GM18858 (cell line): ENCODE measurements around the gene GALR2.
"Not testable (repeated sequence)": the region's sequence is repeated elsewhere in the genome, so short reads cannot be mapped to it uniquely, and the experiment has no call there.

Experiments
- ATAC-seq: cut with Tn5 transposase; IDR thresholded peaks from one replicate; pipeline ENCODE4 v1.9.1; 2021; ENCODE audit not compliant: unreplicated experiment

The GALR2 gene

DNA sequence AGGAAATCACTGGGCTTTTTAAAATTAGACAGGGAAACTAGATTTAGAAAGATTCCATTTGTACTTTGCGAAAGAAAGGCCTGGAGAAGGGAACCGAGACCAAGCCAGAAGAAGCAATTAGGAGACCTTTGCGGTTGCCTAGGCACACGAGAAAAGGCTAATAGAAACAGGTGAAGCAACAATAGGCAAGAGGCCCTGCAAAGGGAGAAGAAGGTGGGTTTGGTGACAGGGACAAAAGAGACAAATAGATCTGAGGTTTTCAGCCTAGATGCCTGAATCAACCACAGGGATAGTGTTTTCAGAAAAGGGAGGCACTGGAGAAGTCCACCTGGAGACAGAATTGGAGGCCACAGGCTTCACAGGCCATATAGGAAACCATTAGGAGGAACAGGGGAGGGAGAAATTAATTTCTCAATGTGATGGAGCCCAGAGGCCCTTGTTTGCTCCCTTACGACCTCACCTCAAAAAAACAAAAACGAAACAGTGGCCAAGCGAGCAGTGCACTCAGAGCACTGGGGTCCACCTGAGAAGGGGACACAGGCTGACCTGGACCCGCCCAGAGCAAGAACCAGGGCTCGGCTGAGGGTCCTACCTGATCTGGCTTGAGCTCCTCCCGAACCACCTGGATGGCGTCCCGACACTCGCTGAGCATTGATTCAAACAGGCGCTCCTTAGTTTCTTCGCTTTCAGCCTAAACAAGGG, 24.6 kb upstream of the GALR2 start:
- ATAC-seq: no peak

DNA sequence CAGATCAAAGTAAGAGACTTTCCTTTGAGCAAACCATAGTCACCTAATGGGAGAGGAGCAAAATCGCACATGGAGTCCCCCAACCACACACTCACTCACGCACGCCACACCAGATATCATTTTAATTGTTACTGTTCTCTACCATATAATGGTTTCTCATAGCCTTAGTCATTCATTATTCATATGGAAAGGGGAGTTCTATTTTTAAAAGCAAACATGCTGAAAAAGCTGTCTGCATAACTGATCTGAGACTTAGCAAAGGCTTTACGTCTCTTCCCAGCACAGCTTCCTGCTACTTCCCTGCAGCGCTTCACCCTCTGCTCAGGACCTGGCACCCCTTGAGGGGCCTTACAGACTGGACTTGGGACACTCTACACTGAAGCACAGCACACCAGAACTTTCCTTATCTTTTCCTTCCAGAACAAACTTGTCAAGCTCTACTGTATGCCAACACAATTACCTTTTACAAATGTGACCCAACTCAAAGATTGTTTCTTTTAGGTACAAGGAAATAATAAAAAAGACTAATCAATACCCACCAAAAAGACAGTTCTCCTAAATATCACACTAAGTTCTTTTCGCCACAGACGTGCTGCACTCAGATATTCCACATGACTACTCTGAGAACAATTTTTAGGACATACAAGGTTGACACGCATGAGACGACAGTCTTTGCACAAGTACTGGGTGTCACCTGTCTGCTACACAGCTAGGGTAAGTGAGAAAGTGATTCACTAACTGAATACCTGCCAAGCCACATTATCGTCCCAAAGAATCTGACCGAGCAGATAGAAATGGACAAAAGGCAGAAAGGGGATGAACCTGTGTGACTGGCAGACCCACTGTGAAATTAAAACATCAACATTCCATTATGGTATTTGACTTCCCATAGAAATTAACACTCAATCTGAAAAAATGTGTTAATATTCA, 23.8 kb upstream of the GALR2 start:
- ATAC-seq: no peak

DNA sequence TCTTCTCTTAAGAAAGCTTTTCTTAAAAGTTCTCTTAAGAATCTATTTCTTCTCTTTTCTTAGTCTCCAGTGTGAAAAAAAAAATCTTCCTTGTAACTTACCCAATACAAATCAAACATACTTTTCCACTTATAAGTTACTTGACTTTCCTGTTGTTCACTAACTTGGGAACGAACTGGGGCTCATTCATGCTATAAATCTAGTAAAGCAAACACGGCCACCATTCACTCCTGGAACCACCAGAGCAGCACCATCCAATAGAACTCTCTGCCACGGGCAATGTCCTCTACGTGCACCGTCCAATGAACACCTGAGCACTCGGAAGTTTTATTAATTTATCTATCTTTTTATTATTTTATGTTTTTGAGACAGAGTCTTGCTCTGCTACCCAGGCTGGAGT, 23.0 kb upstream of the GALR2 start:
- no peak for ATAC-seq

DNA sequence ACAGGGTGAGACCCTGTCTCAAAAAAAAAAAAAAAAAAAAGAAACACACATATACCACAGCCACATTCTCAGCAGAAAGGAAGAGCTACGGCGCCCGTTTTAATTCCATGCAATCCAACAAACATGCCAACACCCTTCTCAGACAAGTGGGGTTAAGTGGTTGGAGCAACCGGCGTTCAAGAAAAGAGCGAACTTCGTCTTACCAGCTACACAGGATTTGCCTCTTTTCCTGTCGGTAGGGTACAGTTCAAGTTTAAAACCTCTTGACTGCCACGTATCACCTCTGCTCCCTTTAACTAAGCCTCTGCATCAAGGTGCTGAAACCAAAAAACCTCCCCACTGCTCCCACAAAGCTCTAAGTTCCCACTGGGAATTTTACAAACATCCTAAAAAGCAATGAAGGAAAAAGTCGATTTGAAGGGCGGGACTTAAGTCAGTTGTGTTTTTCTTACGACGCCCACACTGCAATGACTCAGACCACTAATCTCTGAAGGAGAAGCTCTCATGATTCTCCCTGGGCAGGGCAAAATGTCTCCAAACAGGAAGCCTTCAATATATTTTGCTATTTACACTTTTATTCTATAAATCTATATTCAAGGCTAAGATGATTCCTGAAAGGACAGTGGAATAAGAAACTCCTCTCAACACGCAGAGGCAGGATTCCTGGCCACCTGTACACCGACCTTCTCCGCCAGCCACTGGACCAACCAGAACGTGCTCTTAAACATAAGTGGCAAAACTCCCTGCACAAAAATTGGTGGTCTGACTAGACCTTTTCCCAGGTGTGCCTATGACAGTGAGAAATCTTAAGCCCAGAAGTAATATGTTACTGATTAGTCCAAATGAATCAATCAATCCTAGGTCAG, 21.1 kb upstream of the GALR2 start:
- ATAC-seq: no peak

DNA sequence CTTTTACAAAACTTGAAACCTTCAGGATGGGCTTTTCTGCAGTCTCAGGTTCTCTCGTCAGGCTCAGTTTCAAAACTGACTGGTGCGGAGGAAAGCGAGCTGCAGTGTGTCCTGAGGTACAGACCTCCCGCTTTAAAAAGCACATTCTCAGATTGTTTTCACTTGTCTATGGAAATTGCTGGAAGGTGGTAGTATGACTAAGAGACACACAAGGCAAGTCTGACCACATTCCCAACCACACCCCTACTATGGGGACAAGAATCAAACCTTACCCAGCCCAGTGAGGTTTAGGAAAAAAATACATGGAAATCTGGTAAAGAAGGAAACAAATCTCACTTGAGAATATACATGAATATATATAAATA, 20.5 kb upstream of the GALR2 start:
- ATAC-seq: no peak

DNA sequence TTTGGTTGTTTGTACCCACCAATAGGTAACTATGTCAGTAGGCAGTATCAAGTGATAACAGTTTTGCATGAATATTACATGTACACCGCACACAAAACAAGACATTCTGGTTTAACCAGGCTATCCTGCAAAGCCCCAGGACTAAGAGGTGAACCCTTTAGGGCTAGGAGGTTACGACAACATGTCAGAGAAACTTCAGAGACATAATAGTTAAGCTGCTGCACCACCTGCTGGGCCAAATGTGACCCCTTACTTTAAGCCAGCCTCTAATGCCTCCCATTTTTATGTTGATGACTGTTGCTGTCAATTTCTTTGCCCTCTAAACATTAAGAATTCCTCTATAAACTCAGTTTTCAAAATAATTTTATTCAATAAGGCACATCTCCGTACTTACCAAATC, 17.7 kb upstream of the GALR2 start:
- no peak for ATAC-seq

DNA sequence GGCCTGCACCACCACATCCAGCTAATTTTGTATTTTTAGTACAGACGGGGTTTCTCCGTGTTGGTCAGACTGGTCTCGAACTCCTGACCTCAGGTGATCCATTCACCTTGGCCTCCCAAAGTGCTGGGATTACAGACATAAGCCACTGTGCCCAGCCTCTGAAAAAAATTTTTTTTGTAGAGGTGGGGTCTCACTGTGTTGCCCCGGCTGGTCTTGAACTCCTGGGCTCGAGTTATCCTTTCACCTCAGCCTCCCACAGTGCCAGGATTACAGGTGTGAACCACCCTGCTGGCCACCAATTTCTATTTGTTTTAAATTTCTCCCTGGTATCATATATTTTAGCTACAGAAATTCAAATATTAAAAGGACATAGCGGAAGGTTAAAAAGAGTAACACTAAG, 16.3 kb upstream of the GALR2 start:
- ATAC-seq: not testable (repeated sequence)

DNA sequence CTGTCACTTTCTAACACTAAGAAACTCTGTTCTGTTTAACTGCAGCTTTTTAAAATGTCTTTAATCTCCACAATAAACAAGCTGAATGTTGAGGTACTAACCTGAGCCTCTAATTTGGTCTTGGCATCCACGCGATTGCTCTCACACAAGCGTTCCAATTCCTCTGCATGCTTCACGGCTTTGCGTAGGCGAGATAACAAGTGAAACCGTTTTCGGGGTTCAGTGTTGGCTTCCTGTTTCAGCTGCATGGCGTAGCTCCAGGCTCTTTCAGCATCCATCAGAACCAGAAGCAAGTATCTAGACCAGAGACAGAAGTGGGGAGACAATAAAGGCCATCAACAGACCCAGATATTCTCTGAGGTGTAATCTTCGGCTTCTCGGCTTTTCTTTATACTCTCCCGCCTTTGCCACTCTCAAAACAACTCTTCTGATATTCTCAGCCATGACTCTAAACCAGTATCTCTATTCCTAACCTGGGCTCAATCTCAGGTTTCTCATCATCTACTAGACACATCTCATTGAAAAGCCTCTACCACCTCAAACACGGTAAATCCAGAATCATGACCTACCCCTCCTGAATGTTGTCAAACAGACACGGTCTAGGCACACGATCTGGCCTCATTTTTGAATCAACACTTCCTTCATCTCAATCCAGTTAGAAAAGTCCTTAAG, 10.6 kb upstream of the GALR2 start:
- no peak for ATAC-seq

DNA sequence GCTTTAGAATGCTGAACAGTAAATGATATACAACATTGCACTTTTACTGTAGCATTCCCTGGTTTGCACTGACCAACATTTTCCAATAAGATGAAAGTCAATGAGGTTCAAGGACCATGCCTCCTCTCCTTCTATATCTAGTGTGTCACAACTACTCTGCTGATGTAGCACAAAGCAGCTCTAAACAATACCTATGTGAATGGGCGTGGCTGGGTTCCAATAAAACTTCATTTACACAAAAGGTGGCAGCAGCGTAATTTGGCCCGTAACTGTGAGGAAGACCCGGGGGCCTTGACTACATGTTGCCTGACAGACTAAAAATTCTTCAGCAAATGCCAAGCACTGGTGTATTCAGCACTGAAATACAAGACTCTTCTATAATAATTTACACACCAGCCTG, 8.8 kb upstream of the GALR2 start:
- no peak for ATAC-seq

DNA sequence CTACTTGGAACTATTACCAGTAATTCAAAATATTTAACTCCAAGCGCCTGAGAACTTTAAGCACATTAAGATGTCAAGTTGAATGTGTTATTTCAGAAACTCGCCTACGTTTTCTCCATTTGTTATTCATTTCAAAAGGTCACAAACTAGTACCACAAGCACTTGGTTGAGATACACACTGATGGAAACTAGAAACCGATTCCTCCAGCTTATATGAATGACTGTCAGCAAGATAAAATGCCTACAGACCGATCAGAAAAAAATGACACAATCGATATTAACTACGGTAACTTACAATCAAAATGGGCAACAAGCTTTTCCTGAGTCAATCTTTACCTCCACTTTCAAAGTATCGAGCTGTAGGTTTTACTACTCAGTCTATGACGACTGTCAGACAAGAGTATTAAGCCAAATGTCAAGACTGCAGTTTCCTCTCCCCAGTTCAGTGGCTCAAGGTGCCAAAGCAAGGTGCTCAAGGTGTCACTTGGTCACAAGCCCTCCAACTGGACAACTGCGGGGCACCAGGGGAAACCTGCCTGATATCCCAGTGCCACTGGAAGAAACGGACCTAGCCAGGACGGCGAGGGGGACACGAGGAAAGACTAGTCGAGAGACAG, 2.9 kb upstream of the GALR2 start:
- ATAC-seq: no peak

DNA sequence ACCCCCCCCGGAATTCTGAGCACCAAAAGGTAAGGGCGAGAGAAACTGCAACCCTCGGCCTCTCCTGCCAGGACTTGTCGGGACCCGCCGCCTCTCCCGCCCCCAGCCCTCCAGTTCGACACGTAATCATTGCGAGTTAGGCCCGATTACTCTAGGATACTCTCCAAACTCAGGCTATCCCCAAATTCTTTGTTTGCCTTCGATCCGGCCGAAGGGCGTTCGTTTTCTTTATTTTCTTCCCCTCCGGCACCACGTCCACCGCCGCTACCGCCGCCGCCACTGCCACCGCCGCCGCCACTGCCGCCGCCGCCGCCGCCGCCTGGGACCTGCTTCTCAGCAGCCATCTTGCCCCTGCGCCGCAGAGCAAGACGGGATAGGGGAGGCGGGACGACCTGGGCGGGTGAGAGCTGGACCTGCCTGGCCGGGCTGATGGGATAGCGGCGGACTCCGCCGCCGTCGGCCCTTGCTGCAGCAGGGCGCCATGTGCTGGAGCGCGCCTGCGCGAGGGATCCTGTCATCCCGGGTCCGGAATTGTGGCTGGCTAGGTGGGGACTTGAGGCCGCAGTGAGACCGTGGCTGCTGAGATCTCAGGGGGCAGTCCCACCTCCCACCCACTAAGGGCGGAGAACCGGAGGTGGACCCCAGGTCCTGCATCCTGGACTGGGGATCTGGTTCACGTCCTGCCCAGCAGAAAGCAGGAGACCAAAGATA, 2.3 kb upstream of the GALR2 start, which contains the start of gene SRP68:
TSS of gene SRP68 (minus strand) at position 370 of the 711 bp plus-strand sequence. CDS start at position 344, 26 bp downstream.
- peak; percentile 56 for ATAC-seq

DNA sequence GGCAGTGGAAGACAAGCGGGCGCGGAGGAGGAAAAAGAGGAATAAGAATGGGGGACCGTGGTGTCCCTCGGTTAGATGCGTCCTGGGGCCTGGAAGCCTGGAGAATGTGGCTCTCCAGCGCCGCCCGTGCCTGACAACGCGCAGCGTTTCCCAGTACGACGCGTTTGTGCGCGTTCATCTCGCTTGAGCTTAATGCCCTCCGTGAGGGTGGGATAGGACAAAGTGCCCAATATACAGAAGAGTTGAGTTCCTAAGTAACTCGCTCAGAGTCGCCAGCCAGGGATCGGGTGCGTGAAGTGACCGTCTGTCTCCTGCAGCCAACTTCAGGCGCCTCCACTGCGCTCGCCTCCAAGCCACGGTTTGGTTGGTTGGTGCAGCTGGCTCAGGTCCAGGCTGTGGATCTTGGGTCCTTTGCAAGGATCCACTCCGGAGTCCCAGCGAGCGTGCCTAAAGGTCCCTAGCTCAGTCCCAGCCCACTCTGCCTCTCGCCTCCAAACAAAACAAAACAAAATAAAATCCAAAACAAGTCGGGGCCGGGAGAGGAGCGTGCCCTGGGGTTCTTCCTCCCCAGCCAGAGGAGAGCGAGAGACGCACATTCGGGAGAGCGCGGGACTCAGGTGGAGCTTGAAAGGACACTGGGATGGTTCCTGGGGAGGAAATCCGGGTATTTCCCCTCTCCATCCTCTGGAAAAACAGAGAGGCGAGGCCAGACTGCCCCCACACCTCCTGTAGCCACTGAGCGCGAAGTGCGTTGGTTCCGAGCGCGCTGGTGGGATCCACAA, 974 bp downstream of the GALR2 start:
- ATAC-seq: no peak

DNA sequence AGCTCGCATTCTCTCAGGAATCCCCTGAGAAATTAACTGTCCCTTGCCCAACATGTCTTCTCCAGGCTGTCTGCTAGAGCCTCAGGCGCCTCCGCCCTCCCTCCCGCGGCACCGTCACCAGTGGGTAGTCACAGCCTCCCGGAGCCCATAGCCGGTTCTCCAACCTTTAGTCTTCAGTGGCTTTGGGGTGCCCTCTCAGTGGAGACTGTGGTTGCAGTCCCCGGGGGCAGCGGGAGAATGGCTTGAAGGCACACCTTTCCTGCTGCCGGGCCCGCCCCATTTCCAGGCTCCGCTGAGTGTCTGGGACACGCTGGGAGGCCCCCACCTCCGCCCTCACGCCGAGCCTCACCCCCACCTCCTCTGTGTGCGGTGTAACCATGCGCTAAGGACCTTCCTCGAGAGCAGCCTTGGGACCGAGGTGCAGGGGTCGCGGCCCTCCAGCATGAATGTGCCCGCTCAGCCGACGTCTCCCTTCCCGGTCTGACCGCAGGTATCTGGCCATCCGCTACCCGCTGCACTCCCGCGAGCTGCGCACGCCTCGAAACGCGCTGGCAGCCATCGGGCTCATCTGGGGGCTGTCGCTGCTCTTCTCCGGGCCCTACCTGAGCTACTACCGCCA, 1.7 kb downstream of the GALR2 start:
- ATAC-seq: no peak

DNA sequence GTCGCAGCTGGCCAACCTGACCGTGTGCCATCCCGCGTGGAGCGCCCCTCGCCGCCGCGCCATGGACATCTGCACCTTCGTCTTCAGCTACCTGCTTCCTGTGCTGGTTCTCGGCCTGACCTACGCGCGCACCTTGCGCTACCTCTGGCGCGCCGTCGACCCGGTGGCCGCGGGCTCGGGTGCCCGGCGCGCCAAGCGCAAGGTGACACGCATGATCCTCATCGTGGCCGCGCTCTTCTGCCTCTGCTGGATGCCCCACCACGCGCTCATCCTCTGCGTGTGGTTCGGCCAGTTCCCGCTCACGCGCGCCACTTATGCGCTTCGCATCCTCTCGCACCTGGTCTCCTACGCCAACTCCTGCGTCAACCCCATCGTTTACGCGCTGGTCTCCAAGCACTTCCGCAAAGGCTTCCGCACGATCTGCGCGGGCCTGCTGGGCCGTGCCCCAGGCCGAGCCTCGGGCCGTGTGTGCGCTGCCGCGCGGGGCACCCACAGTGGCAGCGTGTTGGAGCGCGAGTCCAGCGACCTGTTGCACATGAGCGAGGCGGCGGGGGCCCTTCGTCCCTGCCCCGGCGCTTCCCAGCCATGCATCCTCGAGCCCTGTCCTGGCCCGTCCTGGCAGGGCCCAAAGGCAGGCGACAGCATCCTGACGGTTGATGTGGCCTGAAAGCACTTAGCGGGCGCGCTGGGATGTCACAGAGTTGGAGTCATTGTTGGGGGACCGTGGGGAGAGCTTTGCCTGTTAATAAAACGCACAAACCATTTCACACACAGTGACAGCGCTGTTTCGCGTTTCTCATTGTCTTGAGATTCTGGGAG, 2.4 kb downstream of the GALR2 start:
- ATAC-seq: no peak

DNA sequence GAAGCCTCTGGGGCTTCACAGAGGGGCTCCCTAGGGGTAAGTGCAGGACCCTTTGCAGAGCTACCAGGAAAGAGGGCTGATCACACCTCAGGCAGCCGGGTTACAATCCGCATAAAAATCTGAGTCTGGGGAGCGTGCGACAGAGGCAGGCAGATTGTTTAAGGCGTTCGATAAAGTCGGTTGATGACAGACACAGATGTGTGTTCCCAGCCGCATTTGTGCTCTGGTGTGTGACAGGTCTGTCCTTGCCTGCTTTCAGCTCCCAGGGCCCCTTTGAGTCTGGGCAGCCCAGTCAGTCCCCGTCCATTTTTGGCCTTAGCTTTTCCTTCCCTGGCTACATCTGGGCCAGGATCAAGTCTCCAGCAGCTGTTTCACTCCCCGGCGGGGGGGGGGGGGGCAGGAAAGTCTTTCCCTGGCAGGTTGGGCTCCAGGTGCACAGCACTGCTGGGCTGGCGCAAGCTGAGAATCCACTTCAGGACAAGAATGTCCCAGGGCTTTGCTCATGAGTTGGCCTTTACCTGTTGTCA, 3.1 kb downstream of the GALR2 start:
- no peak for ATAC-seq

DNA sequence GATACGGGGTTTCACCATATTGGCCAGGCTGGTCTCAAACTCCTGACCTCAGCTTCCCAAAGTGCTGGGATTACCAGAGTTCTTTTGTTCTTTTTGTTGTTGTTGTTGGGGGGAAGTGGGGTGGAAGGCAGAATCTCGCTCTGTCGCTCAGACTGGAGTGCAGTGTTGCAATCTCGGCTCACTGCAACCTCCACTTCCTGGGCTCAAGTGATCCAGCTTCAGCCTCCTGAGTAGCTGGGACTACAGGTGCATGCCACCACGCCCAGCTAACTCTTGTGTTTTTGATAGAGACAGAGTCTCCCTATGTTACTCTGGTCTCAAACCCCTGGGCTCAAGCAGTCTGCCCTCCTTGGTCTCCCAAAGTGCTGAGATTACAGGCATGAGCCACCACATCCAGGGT, 3.8 kb downstream of the GALR2 start:
- not testable (repeated sequence) for ATAC-seq

DNA sequence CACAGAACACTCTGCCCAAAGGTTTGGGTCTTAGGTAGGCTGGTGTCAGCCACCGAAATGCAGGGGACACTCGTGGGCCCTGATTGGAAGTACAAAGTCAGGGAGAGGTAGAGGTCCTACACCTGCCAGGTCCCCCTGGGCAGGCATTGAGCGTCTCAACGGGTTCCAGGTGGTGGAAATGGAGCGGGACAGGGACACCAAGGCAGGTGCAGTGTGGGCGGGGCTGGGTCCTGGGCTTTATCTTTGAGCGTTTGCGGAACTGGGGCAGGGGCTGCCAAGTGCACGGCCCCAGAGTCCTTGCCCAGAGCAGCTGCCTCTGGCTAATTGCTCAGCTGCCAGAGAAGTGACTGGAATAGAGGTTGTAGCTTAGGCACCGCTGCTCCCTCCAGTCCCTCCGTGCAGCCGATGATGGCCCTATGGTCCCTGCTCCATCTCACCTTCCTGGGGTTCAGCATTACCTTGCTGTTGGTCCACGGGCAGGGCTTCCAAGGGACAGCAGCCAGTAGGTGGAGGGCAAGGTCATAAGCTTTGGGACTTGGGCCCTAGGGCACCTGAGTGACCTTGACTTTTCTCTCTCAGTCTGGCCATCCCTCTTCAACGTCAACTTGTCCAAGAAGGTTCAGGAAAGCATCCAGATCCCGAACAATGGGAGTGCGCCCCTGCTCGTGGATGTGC, 4.4 kb downstream of the GALR2 start, which contains the start of gene ZACN:
TSS of gene ZACN (plus strand) at position 323 of the 675 bp plus-strand sequence. CDS start at position 406, 83 bp downstream.
- ATAC-seq: no peak
